Body of pancreas (tissue), 4 donors: ENCODE results near the gene ZNF423. TPM values are rescaled to one million over a fixed set of nuclear protein-coding genes. Genes with fewer than 3 reads are reported as not detected.

ENCODE experiments used
- ATAC-seq: fragments of 150-250 bp; one replicate; pipeline ENCODE4 v1.9.1; 2016
- DNase-seq, 4 donors: peaks; one replicate each; pipeline ENCODE4 v3.0.0-alpha.2; 2019
- H3K27ac ChIP-seq, 4 donors: fragments of 200-600 bp; sonication (generic); 1 replicate in 3 of 4; 2 replicates in 1 of 4; pipeline versions ENCODE4 v1.5.1 to v1.6.1; 2016 to 2019; ENCODE audit warnings: mild to moderate bottlenecking in 1 of 4, mixed read lengths in 1 of 4, moderate library complexity in 1 of 4
- H3K27me3 ChIP-seq, 2 donors: fragments of 200-600 bp; sonication (generic); one replicate each; pipeline ENCODE4 v1.6.0; 2016; ENCODE audit warnings: mild to moderate bottlenecking in 1 of 2
- H3K36me3 ChIP-seq, 2 donors: fragments of 200-600 bp; sonication (generic); replicated peaks in 1 of 2; 2 replicates each; pipeline ENCODE4 v1.5.1; 2016; ENCODE audit warnings: low read depth in 2 of 2; ENCODE audit not compliant: insufficient read depth in 1 of 2
- H3K4me1 ChIP-seq: fragments of 200-600 bp; sonication (generic); one replicate; pipeline ENCODE4 v1.6.0; 2016
- H3K4me3 ChIP-seq, 2 donors: fragments of 200-600 bp; sonication (generic); 1 replicate in 1 of 2; 2 replicates in 1 of 2; pipeline ENCODE4 v1.5.1; 2016 to 2019
- H3K9me3 ChIP-seq, 3 donors: fragments of 200-600 bp; sonication (generic); 1 replicate in 2 of 3; 2 replicates in 1 of 3; pipeline ENCODE4 v1.5.1; 2016
- POLR2A ChIP-seq, 3 donors: fragments of 450-650 bp; IDR thresholded peaks; one replicate each; pipeline ENCODE4 v1.6.1; 2016; ENCODE audit warnings: antibody characterized with exemption in 3 of 3, mild to moderate bottlenecking in 2 of 3
- WGBS, 2 donors: methylation state at CpG; one replicate each; pipeline ENCODE4 v1.1.5; 2017; 5-methylcytosine and 5-hydroxymethylcytosine counted together
- intact Hi-C: fragments of 100-400 bp; cut with DNase I; formaldehyde crosslinking; loops from one replicate; pipeline ENCODE4 v1.15.1; 2023
- total RNA-seq, 2 donors: library from RNA; depleted of rRNA; stranded (reverse); fragments of >200 nt; gene quantifications; one replicate each; pipeline ENCODE4 v1.1.0, GENCODE V29; 2016
- TF ChIP-seq, protein P1 (sequence below), 7 experiments: fragments of 450-650 bp in 4 of 7; fragments of 200-600 bp in 3 of 7; sonication (generic) in 3 of 7; IDR thresholded peaks; one replicate each; pipeline ENCODE4 v1.5.1; 2016 to 2019; ENCODE audit warnings: antibody characterized with exemption in 7 of 7

ZNF423 gene
- total RNA-seq, 2 donors from 2014 or later: 4.2 to 9.2 TPM

- Histone ChIP-seq H3K36me3 (no peaks in the 10 kb centered on the region), H3K27me3 (no peaks in the 10 kb centered on the region), H3K27ac (no peak overlapping the region), H3K4me3 (no peak overlapping the region), H3K9me3 (no peaks in the 10 kb centered on the region), H3K4me1 (no peaks in the 10 kb centered on the region)
- no peak for ATAC-seq
- TF ChIP-seq, protein P1, sequence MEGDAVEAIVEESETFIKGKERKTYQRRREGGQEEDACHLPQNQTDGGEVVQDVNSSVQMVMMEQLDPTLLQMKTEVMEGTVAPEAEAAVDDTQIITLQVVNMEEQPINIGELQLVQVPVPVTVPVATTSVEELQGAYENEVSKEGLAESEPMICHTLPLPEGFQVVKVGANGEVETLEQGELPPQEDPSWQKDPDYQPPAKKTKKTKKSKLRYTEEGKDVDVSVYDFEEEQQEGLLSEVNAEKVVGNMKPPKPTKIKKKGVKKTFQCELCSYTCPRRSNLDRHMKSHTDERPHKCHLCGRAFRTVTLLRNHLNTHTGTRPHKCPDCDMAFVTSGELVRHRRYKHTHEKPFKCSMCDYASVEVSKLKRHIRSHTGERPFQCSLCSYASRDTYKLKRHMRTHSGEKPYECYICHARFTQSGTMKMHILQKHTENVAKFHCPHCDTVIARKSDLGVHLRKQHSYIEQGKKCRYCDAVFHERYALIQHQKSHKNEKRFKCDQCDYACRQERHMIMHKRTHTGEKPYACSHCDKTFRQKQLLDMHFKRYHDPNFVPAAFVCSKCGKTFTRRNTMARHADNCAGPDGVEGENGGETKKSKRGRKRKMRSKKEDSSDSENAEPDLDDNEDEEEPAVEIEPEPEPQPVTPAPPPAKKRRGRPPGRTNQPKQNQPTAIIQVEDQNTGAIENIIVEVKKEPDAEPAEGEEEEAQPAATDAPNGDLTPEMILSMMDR (IDR thresholded peaks at IDR 0.05): no peak
- no peak for TF ChIP-seq POLR2A (IDR thresholded peaks at IDR 0.05)
- 57 to 65% methylated on average over 6 of the region's 6 CpGs for WGBS, 2 donors
- peak in 1 of 4 donors; percentile 3 for DNase-seq
- intact Hi-C loops: no loop called here
Observed at GRCh38 chr16:49462989-49463371, 392.9 kb downstream of the ZNF423 start.

GRCh38 chr16:49462362-49462988 is 393.4 kb downstream of the ZNF423 start:
- DNase-seq (no peak), ATAC-seq (no peak)
- no peak for TF ChIP-seq POLR2A (IDR thresholded peaks at IDR 0.05)
- TF ChIP-seq, protein P1 (IDR thresholded peaks at IDR 0.05): no peak
- no peak overlapping the region for H3K4me3 ChIP-seq
- WGBS, 2 donors: 75 to 81% methylated on average over 8 of the region's 8 CpGs
- intact Hi-C loops: no loop called here
- H3K9me3 ChIP-seq: no peaks in the 10 kb centered on the region
- no peaks in the 10 kb centered on the region for H3K4me1 ChIP-seq
- no peaks in the 10 kb centered on the region for H3K36me3 ChIP-seq
- no peak overlapping the region for H3K27ac ChIP-seq
- H3K27me3 ChIP-seq: no peaks in the 10 kb centered on the region

DNA sequence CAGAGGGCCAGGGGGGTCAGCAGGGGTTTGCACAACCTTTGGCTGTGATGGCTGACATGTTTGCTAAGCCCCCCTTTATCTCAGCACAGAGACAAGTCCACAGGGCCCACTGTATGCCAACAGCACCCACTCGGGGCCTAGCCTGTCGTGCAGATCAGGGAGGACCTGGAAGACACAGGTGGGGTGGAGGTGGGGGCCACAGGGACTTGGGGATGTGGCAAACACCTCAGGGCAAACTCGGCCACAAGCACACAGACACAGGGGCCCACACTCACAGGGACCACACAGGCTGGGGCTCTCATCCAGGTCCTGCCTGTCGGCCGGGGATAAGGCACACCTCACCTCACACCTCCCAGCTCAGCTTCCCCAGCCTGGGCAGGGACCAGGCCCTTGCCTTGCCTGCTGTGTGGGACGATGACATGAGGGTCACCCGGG is 394.4 kb downstream of the ZNF423 start:
- Histone ChIP-seq H3K9me3 (no peaks in the 10 kb centered on the region), H3K27me3 (no peaks in the 10 kb centered on the region), H3K36me3 (no peaks in the 10 kb centered on the region), H3K4me1 (no peaks in the 10 kb centered on the region), H3K4me3 (no peak overlapping the region), H3K27ac (no peak overlapping the region)
- WGBS, 2 donors: 76 to 93% methylated on average over 4 to 7 of the region's 7 CpGs
- intact Hi-C loops: no loop called here
- DNase-seq: peak in 1 of 4 donors; percentile 5
- ATAC-seq: no peak
- no peak for TF ChIP-seq POLR2A (IDR thresholded peaks at IDR 0.05)
- TF ChIP-seq, protein P1 (IDR thresholded peaks at IDR 0.05): no peak

- H3K27me3 ChIP-seq: no peaks in the 10 kb centered on the region
- H3K36me3 ChIP-seq: no peaks in the 10 kb centered on the region
- H3K27ac ChIP-seq: no peak overlapping the region
- intact Hi-C loops: no loop called here
- no peak for ATAC-seq
- peak in 1 of 4 donors; percentile 2 for DNase-seq
- 63% methylated on average over 10 of the region's 10 CpGs for WGBS, 2 donors
- no peak for TF ChIP-seq POLR2A (IDR thresholded peaks at IDR 0.05)
- TF ChIP-seq, protein P1 (IDR thresholded peaks at IDR 0.05): no peak
- no peaks in the 10 kb centered on the region for H3K4me1 ChIP-seq
- H3K4me3 ChIP-seq: no peak overlapping the region
- no peaks in the 10 kb centered on the region for H3K9me3 ChIP-seq
Observed at GRCh38 chr16:49460786-49461470, 395.0 kb downstream of the ZNF423 start.
